Tibial artery (tissue), 4 donors: ENCODE data around the gene CACNA1C.

Experiments used
- DNase-seq, 2 donors: peaks; one replicate each; pipeline ENCODE4 v3.0.0-alpha.2; 2019
- H3K27ac ChIP-seq, 2 donors: fragments of 200-600 bp; sonication (generic) in 1 of 2; 1 replicate in 1 of 2; 2 replicates in 1 of 2; pipeline ENCODE4 v1.5.1; 2018 to 2019; ENCODE audit warnings: mild to moderate bottlenecking in 1 of 2
- H3K27me3 ChIP-seq, 2 donors: fragments of 200-600 bp; sonication (generic) in 1 of 2; one replicate each; pipeline versions ENCODE4 v1.5.1 to v1.6.0; 2016 to 2019
- H3K36me3 ChIP-seq, 3 donors: fragments of 200-600 bp; sonication (generic) in 2 of 3; one replicate each; pipeline ENCODE4 v1.5.1; 2016 to 2019; ENCODE audit warnings: mild to moderate bottlenecking in 2 of 3
- H3K4me1 ChIP-seq, 4 donors: fragments of 200-600 bp; sonication (generic) in 2 of 4; 1 replicate in 3 of 4; 2 replicates in 1 of 4; pipeline ENCODE4 v1.5.1; 2016 to 2019
- H3K4me3 ChIP-seq, 2 donors: fragments of 200-600 bp; sonication (generic) in 1 of 2; 1 replicate in 1 of 2; 2 replicates in 1 of 2; pipeline ENCODE4 v1.5.1; 2018 to 2019; ENCODE audit warnings: mild to moderate bottlenecking in 2 of 2
- H3K9me3 ChIP-seq, 3 donors: fragments of 200-600 bp; sonication (generic) in 1 of 3; one replicate each; pipeline ENCODE4 v1.5.1; 2016 to 2019
- CTCF ChIP-seq, 2 experiments: fragments of 200-600 bp in 1 of 2; fragments of 450-650 bp in 1 of 2; IDR thresholded peaks; one replicate each; pipeline ENCODE4 v1.5.1; 2017 to 2019; ENCODE audit warnings: antibody characterized with exemption in 2 of 2, mild to moderate bottlenecking in 1 of 2, moderate library complexity in 1 of 2
- intact Hi-C: fragments of 100-400 bp; cut with DNase I; formaldehyde crosslinking; loops from one replicate; pipeline ENCODE4 v1.15.0; 2023; ENCODE audit warnings: low total_unique reads

The CACNA1C gene

GRCh38 chr12:2264651-2265232 is 212.0 kb downstream of the CACNA1C start:
- H3K4me1 ChIP-seq: peaks cover 0 to 95% (median 55%) of the 10 kb centered on the region in 4 donors
- no peak overlapping the region for H3K4me3 ChIP-seq

DNA sequence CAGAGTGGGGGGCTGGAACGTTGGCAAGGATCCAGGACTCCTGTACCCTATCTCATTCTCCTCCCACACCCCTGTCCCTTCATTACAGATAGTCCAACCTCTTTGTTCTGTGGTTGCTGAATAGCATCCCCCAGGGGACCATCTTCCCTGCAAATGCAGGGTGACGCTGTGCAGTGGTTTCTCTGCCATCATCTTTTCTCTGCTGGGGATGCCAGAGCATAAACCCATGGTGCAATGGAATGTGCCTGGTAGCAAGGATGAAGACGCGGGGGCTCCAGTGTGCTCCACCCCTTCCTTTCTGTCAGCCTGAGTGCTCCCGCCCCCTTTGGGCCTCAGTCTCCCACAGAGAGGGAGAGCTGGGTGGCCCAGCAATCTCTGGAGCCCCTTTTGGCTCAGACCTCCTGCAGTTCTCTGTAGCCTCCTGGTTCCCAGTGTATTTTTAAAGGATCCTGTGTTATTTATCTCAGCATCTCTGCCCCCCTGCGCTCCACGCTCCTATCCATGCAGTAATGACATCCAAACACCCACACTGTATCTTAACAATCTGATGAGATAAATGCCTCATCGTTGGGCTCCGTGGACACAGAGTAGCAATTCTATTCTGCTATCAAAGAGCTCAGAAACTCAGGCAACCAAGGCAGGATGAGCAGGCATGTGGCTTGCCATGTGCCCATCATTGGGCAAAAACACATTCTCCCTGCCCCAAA is 212.8 kb downstream of the CACNA1C start:
- intact Hi-C loops: loop anchor here (10.0 kb wide), 1 partner anchor 81 kb away; no protein-coding TSS in a partner anchor
- peak in 1 of 2 donors; percentile 41 for DNase-seq
- H3K4me3 ChIP-seq: no peak overlapping the region

More at GRCh38 chr12:2264651-2265232, 212.0 kb downstream of the CACNA1C start:
- peak overlapping the region; percentile 60 to 73 for H3K27ac ChIP-seq
- H3K36me3 ChIP-seq: no peaks in the 10 kb centered on the region
- H3K9me3 ChIP-seq: no peaks in the 10 kb centered on the region
- no peaks in the 10 kb centered on the region for H3K27me3 ChIP-seq
- intact Hi-C loops: loop anchor here (10.0 kb wide), 1 partner anchor 80 kb away; no protein-coding TSS in a partner anchor
- TF ChIP-seq CTCF (IDR thresholded peaks at IDR 0.05): no peak
- peak; percentile 66 to 75 for DNase-seq

GRCh38 chr12:2266666-2267620 is 214.2 kb downstream of the CACNA1C start:
- intact Hi-C loops: loop anchor here (10.0 kb wide), 1 partner anchor 82 kb away; no protein-coding TSS in a partner anchor
- H3K4me1 ChIP-seq: peaks cover 0 to 78% (median 54%) of the 10 kb centered on the region in 4 donors
- H3K27ac ChIP-seq: peak overlapping the region; percentile 66 to 73
- H3K9me3 ChIP-seq: no peaks in the 10 kb centered on the region
- no peak for TF ChIP-seq CTCF (IDR thresholded peaks at IDR 0.05)
- no peak overlapping the region for H3K4me3 ChIP-seq
- DNase-seq: no peak
- H3K27me3 ChIP-seq: no peaks in the 10 kb centered on the region
- H3K36me3 ChIP-seq: no peaks in the 10 kb centered on the region

More for the DNA sequence above, 212.8 kb downstream of the CACNA1C start:
- Histone ChIP-seq H3K27me3 (no peaks in the 10 kb centered on the region), H3K9me3 (no peaks in the 10 kb centered on the region), H3K27ac (peak overlapping the region; percentile 60 to 73), H3K36me3 (no peaks in the 10 kb centered on the region), H3K4me1 (peaks cover 0 to 90% (median 54%) of the 10 kb centered on the region in 4 donors)
- TF ChIP-seq CTCF (IDR thresholded peaks at IDR 0.05): no peak

GRCh38 chr12:2267703-2268470 is 215.1 kb downstream of the CACNA1C start:
- intact Hi-C loops: loop anchor here (10.0 kb wide), 1 partner anchor 83 kb away; no protein-coding TSS in a partner anchor
- H3K27ac ChIP-seq: peak overlapping the region; percentile 66 to 73
- DNase-seq: peak; percentile 67 to 84
- H3K4me1 ChIP-seq: peaks cover 0 to 80% (median 54%) of the 10 kb centered on the region in 4 donors
- H3K36me3 ChIP-seq: no peaks in the 10 kb centered on the region
- no peak for TF ChIP-seq CTCF (IDR thresholded peaks at IDR 0.05)
- no peaks in the 10 kb centered on the region for H3K9me3 ChIP-seq
- no peaks in the 10 kb centered on the region for H3K27me3 ChIP-seq
- H3K4me3 ChIP-seq: no peak overlapping the region
